GM21619 (cell line): Measurements from ENCODE around the gene PRODH.
"Not testable (repeated sequence)": the region's sequence is repeated elsewhere in the genome, so short reads cannot be mapped to it uniquely, and the experiment has no call there.

Experiments
- ATAC-seq: cut with Tn5 transposase; IDR thresholded peaks from one replicate; pipeline ENCODE4 v1.9.1; 2021; ENCODE audit not compliant: unreplicated experiment

The PRODH gene

DNA sequence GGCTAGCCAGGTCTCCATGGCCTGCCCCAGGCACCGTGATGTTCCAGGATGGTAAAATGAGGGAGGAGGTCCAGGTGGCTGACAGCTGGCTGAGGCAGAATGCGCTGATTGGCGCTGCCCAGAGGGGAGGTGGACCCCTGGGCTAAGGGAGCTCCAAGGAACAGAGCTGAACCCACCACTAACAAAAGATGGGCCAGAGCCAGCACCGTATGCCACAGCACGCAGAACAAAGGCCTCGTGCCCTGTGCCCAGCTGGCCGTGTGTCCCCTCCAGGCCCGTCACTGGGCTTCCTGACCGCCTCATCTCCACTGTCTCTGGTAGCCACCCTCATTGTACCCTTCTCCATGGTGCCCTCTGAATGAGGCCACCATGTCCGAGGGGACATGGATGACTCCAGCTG, 19.6 kb upstream of the PRODH start:
- ATAC-seq: no peak

DNA sequence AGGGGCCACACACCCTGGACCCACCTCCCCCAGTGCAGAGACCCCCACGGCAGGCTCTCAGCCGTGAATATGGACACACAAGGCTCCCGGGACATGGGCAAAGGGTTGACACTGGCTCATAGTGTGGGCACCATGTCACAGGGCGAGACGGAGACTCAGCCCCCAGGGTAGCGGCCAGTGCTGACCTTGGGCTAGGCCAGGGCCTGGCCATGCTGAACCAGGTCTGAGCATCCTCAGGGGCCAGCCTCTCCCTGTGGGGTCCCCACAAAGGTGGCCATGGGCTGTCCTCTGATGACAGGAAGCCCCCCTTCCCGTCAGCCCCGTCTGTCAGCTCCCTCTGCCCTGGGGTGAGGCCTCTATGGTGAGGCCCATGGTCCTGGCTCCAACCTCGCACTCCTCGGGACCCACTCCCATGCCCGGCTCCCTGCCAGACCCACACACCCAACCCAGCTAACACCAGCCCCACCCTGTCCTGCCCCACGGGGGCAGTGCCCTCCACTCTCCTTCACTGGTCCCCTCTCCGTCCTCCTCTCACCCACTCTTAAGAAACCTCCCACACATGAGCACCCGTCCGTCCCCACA, 19.0 kb upstream of the PRODH start:
- no peak for ATAC-seq

DNA sequence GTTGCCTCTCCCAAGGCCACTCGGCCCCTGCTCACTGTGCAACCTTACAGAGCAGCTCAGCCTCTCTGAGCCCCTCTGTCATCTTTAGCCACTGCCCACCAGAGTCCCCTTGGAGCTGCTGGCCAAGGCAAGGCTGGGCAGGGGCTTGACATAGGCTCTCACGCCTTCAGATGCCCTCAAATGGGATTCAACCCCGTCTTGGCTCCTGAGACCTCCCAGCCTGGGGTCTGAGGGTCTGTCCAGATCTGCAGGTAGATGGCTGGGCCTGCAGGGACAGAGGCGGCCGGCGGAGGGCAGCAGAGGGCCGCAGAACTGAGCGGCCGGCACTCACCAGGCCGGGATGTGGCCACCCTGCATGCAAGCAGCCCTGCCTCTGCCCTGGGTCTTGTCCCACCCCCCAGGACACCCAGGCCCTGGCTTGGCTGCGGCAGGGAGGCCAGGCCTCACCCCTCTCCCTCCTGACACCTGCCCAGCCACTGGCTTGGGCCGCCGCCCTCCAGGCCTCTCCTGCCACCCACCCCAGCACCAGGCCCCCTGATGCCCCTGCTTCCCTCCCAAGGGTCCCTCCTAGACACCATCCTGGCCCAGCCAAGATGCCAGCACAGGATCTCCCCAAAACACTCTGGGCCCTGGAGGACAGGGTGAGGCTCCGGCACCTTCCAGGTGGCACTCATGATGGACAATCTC, 18.4 kb upstream of the PRODH start:
- ATAC-seq: not testable (repeated sequence)

DNA sequence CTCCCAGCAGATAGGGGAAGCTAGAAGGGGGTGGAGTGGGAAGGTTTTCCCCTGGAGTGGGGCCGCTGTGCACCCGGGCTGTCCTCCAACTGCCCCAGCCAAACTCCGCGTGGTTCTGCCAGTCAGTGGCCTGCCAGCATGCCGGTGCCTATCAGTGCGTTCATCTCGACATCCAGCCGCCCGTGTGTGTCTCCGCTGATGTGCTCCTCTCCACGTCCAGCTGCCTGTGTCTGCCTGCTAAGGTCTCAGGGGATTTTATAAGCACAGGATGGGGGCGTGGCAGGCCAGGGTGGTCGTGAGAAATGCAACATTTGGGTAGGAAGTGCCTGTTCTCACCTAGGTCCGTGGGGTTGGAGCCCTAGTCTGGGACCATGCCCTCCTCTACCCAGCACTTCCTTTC, 17.0 kb upstream of the PRODH start:
- ATAC-seq: not testable (repeated sequence)

DNA sequence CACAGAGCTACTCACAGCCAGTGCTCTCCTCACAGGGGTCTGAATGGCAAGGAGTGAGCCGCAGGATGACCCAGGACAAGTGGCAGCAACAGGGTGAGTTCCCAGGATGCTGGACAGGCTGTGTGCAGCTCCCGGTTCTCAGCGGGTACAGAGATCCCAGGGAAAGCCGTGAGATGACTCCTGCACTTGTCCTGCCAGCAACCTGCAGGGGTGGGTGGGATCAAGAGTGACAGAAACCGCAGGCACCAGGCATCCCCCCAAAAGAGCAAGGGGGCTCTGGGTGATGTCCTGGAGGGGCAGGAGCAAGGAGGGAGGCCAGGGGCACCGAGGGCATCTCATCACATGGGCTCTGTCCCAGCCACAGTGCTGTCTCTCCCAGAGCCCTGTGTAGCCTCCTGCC, 15.9 kb upstream of the PRODH start:
- no peak for ATAC-seq

DNA sequence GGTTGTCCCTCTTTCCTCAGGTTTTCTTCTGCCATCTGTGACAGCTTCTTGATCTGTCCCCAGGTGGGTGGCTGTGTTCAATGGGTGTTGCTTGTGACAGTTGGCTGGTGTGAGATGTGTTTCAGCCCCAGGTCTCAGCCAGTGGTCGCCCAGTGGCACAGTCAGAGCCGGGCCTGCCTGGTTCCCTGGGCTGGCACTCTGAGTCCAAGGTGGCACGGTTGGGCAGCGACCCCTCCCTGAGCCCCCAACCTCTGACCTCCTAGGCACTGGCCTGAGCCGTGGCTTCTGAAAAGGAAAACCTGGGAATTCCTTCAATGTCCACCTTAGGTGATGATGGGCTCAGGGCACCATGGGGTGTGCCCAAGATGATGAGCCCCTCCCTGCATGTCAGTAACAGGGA, 14.0 kb upstream of the PRODH start:
- ATAC-seq: no peak

DNA sequence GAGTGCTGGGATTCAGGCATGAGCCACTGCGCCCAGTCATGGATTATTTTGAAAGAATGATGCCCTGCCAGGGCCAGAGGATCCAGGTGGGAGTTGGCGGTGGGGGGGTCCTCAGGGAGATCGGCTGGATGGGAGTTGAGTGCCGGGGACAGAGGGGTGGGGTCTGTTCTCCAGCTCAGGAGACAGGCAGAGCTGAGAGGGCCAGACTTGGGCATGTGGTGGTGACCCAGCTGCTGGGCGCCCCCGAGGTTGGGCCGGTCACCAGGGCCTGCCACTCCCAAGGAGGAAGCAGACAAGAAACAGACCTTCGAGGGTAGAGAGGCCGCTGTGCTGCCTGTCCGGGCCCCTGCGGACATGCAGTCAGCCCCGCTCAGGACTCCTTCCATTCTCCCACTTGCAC, 11.8 kb upstream of the PRODH start:
- no peak for ATAC-seq

DNA sequence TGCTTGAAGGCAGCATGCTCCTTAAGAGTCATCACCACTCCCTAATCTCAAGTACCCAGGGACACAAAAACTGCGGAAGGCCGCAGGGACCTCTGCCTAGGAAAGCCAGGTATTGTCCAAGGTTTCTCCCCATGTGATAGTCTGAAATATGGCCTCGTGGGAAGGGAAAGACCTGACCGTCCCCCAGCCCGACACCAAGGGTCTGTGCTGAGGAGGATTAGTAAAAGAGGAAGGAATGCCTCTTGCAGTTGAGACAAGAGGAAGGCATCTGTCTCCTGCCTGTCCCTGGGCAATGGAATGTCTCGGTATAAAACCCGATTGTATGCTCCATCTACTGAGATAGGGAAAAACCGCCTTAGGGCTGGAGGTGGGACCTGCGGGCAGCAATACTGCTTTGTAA, 11.0 kb upstream of the PRODH start:
- not testable (repeated sequence) for ATAC-seq

DNA sequence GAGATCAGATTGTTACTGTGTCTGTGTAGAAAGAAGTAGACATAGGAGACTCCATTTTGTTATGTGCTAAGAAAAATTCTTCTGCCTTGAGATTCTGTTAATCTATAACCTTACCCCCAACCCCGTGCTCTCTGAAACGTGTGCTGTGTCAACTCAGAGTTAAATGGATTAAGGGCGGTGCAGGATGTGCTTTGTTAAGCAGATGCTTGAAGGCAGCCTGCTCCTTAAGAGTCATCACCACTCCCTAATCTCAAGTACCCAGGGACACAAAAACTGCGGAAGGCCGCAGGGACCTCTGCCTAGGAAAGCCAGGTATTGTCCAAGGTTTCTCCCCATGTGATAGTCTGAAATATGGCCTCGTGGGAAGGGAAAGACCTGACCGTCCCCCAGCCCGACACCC, 2.6 kb upstream of the PRODH start:
- ATAC-seq: not testable (repeated sequence)

DNA sequence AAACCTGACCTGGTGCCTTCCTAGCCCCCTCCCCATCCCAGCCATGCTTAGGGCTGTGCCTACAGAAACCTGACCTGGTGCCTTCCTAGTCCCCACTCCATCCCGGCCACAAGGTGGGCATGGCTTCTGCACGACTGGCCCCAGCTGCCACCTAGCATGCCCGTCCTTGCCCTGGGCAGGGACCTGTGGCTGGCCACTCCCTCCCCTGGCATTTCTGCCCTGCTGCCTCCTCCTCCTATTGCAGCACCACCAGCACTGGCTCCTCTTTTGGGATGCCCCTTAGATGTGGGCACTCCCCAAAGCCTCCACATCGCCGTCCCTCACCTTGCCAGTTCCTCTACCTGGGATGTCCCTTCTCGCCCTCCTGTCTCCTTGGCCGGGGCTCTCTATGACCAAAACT, 1.4 kb downstream of the PRODH start:
- ATAC-seq: not testable (repeated sequence)

DNA sequence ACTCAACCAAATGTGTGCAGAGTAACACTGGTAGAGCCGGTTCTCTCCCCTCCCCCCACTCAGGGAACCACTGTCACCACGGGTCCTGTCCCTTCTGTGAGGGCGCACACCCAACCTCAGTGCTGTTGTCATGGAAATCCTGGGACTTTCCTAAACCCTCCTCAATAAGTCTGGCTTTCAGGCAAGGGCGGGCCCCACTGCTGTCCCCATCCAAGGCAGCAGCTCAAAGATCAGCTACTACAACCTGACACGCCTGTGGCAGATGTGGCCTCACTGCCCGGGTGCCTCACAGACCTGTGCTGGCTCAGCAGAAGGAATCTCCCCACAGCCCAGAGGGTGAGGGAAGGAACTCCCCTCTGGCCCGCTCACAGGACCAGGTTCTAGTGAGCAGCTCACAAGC, 2.2 kb downstream of the PRODH start:
- no peak for ATAC-seq

DNA sequence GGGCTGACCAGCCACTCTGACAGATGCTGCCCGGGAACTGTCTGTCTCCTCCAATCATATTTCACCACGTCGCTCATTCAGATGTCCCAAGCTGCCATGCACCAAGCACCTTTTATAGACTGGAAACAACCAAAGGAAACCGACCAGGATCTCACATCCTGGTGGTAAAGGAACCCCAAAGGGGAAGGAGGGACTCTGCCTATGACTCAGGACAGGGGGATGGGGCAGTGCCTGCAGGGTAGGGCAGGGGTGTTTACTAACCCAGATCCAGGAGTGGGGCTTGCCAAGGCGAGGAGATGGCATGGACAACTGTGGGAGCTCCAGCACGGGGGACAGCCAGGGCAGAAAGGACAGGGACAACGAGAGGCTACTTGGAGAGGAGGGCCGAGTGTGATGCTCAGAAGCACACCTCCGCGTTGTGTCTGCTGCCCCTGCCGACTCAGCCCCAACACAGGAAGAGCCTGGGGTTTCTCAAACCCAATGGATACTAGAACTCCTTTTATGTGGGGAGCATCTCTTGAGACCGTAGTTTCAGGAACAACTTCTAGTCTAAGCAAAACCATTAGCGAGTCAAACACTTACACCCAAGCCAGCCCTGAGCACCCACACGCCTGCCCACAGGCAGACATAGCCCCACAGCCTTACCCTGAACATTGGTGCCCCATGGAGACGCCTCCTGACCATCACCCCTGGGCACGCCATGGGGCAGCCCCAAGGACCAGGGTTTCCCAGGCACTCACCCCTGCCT, 4.0 kb downstream of the PRODH start:
- ATAC-seq: no peak

DNA sequence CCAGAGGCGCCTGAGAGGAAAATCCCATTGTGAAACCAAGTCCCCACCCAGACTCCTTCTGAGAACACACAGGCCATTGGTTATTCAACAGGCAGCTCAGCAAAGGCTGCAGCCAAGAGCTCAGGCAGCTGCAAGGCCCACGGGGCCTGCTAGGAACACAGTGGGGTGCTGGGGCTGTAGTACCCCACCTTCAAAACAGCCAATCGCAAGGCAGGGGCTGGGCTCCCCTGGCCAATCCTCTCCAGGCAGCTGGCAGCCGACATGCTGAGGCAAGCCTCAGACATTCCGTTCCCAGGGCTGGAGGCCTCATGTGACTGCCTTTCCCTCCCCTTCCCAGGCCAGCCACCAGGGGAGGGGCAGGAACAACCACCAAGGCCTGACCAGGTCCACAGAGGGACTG, 6.6 kb downstream of the PRODH start:
- no peak for ATAC-seq

DNA sequence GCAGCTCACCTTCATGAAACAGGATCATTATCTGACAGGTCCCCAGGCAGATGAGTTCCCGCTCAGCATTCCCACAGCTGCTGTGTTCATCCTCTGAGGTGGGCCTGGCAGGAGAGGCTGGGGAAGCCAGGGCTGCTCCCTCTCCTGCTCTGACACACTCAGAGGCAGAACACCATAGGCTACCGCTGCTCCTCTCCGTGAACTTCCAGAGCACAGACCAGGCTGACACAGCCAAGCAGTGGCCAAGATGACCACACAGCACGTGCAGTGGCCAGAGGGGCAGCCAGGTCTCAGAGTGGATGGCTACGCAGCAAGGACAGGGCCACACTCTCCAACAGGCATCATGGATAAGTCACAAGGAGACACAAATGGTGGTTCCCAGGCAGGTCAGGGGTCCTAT, 8.5 kb downstream of the PRODH start:
- no peak for ATAC-seq

DNA sequence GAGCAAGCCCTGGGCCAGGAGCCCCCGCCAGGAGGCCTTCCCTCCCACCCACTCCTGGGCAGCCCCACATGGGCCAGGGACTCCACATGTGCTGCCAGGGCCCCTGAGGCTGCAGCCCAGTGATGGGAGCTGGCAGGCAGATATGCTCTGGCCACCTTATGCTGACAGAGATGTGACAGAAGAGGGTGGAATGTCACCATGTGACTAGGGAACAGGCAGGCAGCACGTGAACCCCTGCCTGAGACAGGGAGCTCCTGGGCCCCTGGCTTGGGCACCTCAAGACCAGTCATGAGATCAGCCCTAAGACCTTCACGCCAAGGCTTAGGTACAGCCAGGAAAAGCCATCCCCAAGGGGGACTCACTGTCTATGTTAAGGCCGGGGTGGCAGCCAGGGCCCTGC, 9.1 kb downstream of the PRODH start:
- no peak for ATAC-seq

DNA sequence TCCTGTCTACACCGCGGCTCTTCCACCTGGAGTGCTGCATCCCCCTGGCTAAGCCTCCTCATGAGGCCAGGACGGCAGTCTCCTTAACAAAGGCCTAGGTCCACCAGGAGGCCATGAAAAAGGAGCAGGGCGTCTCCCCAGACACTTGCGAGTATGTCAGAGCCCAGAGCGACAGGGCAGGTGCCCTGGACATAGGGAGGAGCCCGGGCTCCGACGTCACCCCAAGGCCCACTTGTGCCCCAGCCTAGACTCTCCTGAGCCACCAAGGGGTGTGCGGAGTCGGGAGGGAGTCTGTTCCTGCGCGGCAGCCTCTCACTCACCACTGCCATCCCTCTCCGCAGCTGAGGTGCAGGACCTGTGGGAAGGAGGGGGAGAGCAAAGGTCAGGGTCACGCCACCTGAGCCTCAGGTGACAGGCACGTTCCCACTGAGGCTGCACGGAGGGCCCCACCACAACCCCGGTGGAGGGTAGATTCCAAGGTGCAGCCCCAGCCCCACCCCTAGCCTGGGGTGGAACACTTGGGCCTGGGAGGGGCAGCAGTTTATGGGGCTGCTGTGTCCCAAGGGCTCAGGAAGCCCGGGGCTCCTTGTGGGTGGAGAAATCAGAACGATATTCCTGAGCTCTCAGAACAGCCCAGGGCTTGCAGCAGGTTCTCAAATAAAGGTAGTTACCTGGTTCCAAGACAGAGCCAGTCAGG, 10.6 kb downstream of the PRODH start:
- no peak for ATAC-seq

DNA sequence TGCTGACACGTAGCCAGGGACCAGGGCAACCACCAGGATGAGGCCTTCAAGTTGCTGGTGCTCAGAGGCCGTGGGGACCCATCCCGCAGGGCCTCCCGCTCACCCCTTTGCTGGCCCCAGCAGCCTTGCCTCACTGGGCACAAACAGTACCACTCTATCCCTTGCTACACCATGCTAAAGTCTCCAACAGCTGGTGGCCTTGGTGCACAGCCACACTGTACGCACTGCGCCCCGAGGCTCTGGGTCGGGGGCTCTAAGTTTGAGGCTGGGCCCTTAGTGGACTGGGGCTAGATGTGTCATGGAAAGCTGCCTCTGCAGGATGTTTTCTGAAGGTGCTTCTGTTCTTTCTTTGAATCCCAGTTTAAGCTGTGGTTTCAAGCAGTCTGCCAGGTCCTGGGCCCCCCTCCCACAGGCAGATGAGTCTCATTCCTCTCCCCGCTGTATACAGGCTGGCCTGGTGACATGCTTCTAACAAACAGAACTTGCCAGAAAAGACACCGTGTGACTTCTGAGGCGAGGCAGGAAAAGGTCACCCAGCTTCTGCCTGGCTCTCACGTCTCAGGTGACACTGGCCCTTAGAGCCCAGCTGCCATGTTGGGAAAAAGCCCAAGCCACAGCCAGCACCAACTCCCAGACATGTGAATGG, 15.7 kb downstream of the PRODH start:
- not testable (repeated sequence) for ATAC-seq

DNA sequence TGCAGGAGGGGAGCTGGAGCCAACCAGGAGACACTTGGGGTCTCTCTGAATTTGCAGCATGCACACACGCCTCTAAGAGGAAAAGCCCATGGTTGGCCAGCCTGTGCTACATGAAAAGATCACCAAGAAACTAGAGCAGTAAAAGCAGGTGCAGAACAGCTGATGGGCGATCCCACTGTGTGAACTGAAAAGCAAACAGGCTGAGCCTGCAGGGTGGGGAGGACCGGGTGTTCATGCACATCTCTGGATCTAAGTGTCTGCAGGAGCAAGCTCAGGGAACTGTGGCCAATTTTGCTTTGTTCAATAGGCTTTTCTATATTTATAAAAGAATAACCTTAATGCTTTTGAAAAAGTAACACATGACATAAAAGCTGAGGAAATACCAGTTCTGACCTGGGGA, 18.3 kb downstream of the PRODH start:
- not testable (repeated sequence) for ATAC-seq

DNA sequence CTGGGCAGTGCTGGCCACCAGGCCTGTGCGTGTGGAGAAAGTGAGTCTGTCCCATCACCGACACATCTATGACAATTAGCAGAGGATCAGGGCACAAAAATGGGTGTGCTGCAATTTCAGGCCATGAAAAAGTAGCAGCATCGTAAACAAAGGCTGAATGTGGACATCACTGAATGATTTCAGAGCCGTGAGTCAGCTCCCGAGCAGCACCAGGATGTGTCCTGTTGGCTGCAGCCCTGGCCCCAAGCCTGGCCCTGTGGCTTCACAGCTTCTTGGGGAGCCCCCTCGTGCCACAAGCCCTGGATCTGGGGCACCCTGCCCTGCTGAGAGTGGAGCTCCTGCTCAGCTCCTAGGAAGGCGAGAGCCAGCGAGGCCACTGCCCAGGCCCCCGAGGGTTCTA, 20.5 kb downstream of the PRODH start:
- not testable (repeated sequence) for ATAC-seq

DNA sequence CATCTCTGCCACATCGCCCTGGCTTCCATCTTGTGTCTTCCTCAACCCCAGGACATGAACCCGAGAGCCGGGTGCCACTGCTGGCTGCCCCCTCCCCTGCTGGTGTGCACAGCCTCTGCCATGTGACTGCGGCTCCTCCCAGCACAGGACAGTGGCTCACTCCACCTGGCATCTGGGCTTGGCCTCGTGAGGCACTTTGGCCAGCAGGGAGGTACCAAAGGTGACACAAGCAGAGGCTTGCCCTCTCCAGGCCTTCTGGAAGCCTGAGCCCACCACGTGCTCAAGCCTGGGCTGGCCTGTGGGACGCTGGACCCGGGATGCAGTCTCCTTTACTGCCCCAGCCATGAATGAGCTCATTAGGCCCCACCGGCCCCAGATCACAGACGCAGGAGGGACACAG, 21.5 kb downstream of the PRODH start:
- not testable (repeated sequence) for ATAC-seq

DNA sequence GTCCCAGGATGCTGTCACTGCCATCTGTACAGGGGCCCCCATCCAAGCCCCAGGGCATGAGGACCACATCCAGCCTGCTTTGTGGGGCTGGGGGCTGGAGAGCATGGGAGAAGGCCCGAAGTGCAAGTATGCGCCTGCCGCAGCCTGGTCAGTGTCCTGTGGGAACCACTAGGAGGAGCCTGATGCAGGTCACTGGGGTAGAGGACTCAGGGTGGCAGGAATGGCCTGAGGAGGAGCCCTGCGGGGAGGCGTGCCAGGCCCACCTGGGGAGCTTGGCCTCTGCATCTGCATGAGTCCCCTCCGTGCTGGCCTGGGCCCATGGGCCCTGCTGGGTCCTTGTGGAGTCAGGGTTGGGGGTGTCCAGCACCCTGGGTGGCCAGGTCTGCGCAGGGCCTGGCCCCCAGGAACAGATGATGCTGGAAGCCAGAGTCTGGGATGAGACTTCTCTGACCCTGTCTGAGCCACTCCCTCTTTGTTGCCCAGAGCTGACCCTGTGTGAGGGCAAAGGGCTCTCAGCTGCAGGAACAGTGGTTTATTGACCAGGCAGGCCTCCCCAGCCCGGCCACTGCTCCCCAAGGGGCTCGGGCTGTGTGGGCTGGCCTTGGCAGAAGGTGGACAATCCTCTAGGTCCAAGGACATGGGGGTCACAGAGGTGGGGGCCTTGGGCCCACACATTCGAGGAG, 23.7 kb downstream of the PRODH start:
- ATAC-seq: not testable (repeated sequence)
